ENCODE data around the gene C2orf76.

- TF ChIP-seq EZH2 (IDR thresholded peaks at IDR 0.05; ENCODE audit: borderline replicate concordance, low read depth, low read length, severe bottlenecking): no peak
- no peak for TF ChIP-seq CTCF (IDR thresholded peaks at IDR 0.05; ENCODE audit: borderline replicate concordance, extremely low read depth, low read length, poor library complexity, severe bottlenecking)
Observed at GRCh38 chr2:119402645-119403560, 36.3 kb upstream of the C2orf76 start.
